Measurements from ENCODE around the gene SV2B.
"Not testable (repeated sequence)": the region's sequence is repeated elsewhere in the genome, so short reads cannot be mapped to it uniquely, and the experiment has no call there.

The SV2B gene

GRCh38 chr15:91073768-91074167 is 26.3 kb upstream of the SV2B start:
- TF ChIP-seq, protein P1, sequence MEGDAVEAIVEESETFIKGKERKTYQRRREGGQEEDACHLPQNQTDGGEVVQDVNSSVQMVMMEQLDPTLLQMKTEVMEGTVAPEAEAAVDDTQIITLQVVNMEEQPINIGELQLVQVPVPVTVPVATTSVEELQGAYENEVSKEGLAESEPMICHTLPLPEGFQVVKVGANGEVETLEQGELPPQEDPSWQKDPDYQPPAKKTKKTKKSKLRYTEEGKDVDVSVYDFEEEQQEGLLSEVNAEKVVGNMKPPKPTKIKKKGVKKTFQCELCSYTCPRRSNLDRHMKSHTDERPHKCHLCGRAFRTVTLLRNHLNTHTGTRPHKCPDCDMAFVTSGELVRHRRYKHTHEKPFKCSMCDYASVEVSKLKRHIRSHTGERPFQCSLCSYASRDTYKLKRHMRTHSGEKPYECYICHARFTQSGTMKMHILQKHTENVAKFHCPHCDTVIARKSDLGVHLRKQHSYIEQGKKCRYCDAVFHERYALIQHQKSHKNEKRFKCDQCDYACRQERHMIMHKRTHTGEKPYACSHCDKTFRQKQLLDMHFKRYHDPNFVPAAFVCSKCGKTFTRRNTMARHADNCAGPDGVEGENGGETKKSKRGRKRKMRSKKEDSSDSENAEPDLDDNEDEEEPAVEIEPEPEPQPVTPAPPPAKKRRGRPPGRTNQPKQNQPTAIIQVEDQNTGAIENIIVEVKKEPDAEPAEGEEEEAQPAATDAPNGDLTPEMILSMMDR (IDR thresholded peaks at IDR 0.05; ENCODE audit: borderline replicate concordance, insufficient read depth, low read depth, low read length) = no peak
- H3K4me3 ChIP-seq (ENCODE audit: low read depth, low read length) = no peak overlapping the region

- no peak overlapping the region for H3K4me3 ChIP-seq (ENCODE audit: low read depth, low read length)
- TF ChIP-seq, protein P1 (IDR thresholded peaks at IDR 0.05; ENCODE audit: borderline replicate concordance, insufficient read depth, low read depth, low read length) = no peak
Measured at GRCh38 chr15:91075739-91076138, 24.3 kb upstream of the SV2B start.

- H3K4me3 ChIP-seq (ENCODE audit: low read depth, low read length) = no peak overlapping the region
- TF ChIP-seq, protein P1 (IDR thresholded peaks at IDR 0.05; ENCODE audit: borderline replicate concordance, insufficient read depth, low read depth, low read length) = no peak
Measured at GRCh38 chr15:91077029-91077428, 23.0 kb upstream of the SV2B start.

GRCh38 chr15:91093866-91094265 is 6.2 kb upstream of the SV2B start:
- H3K4me3 ChIP-seq (ENCODE audit: low read depth, low read length) = not testable (repeated sequence)

GRCh38 chr15:91098451-91098850 is 1.6 kb upstream of the SV2B start:
- TF ChIP-seq, protein P1 (IDR thresholded peaks at IDR 0.05; ENCODE audit: borderline replicate concordance, insufficient read depth, low read depth, low read length) = no peak
- no peak overlapping the region for H3K4me3 ChIP-seq (ENCODE audit: low read depth, low read length)

- peak overlapping the region; percentile 54 for H3K4me3 ChIP-seq (ENCODE audit: low read depth, low read length)
- TF ChIP-seq, protein P1 (IDR thresholded peaks at IDR 0.05; ENCODE audit: borderline replicate concordance, insufficient read depth, low read depth, low read length) = peak; percentile 26; the same call in 1 of the 2 replicates
Measured at GRCh38 chr15:91099616-91099994, 452 bp upstream of the SV2B start.

DNA sequence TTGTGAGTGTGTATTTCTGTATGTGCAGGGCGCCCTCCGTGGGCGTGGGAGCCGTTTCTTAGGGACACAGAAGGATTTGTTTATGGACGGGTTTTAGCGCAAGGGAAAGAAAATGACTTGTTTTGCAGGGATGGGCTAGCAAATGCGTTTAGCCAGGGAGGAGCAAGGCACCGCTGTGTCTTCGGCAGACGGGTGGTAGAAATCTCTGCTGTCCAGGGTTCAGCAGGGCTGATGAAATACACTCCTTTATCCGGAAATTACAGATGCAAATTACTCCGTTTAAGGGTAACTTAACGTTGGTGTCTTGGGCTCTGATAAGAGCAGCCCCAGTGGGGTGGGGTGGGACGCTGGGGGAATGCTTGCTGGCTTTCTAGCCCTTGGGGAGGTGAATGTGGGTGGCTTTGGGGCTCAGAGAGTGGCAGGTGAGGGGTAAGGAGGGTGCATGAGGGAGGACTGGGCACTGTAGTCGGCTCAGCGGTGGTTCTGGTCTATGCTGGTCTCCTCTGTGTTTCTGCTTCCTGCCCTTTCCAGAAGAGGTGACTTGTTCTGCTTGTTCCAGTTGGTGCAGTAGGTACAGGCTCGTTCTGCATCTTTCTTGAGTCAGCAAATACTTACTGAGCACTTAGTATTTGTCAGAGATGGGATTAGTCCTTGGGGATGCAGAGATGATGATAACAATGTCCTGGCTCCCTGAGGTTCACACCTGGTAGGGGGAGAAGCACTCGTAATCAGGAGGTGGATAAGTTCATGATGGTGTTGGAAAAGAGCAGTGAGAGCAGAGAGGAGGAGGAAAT is 954 bp downstream of the SV2B start:
- H3K4me3 ChIP-seq (ENCODE audit: low read depth, low read length) = peak overlapping the region; percentile 54
- TF ChIP-seq, protein P1 (IDR thresholded peaks at IDR 0.05; ENCODE audit: borderline replicate concordance, insufficient read depth, low read depth, low read length) = no peak

Data from GM12875 (cell line).